Measurements from ENCODE around the gene SDK1. TPM values are rescaled to one million over a fixed set of nuclear protein-coding genes. Genes with fewer than 3 reads are reported as not detected.

SDK1 gene
- total RNA-seq, 1 donor from 2014 or later = 0.34 TPM

DNA sequence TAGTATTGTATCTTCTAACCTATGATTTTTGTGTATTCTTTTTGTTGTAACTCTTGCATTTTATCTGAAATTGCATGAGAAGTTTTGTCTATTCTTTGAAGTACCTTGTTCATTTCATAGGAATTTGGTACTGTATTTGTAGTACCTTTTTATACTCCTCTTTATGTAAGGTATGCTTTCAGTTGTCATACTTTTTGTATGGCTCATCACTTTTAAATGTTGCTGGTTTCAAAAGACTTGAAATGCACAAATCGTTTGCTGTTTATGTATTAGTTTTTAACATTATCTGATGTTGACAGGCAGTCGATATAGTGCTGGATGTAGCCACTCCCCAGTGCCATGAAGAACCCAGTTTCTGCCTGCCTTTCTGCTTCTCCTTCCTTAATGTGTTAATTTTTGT is 158.1 kb downstream of the SDK1 start:
- DNase-seq = no peak

DNA sequence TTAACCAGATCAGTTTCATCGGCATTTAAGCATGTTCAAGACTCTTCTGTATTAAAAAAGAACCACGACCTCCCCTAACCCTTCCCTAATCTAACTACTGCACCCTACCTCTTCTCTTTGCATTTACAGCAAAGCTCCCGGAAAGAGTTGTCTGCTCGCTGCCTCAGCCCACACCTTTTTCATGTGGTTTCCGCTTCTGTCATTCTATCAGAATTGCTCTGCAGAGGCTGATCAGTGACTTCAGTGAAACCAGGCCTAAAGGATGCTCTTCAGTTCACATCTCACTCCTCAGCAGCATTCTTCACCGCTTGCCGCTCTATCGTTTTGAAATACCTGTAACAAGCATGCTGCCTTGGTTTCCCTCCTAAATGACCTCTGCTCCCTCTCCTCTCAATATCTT is 160.9 kb downstream of the SDK1 start:
- DNase-seq = no peak

DNA sequence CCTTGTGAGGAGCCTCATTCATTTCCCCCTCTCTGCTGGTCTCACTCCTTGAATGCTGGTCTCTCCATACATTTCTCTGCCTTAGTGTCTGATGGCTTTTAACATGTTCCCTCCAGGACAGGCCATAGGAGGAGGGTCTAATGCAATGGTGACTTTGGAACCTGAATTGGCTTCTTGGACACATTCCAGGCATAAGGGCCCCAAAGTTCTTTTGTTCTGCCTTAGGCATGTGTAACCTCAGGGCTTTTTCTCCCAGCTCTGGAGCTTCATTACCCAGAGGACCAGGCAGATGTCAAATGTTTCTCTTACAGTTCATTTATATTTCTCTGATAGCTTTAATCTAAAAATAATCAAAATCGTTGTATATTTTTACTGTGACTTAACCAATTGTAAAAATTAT is 162.6 kb downstream of the SDK1 start:
- DNase-seq = no peak

DNA sequence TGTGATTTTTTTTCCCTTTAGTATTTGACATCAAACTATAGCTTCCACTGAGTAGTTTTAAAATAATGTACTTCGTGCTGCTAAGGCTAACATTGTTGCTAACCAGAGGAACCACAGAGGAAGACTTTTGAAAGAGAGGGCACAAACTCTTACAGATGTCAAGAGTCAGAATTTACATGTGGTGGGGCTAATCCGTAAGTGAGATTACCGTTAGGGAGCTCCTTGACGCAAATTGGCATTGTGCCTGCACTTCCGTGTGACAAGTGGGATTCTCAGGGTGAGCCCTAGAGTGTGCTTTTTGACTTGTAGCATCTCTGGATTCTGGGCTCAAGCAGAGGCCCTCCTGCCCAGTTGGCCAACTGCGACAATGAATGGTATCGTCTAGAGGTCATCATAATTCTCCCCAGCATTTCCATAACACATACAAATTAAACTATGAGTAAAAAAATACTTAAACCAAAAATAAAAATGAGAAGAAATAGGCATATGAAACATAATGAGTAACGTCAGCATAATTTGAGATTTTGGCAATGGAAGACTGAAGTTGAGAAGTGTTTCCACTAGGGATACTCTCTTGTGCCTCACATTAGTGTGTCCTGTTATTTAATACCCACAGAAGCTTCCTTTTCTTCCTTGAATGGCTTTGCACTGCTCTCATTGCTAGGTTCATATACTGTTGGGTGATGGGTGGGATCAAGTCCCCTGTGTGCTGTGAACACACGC is 164.0 kb downstream of the SDK1 start:
- DNase-seq = no peak

DNA sequence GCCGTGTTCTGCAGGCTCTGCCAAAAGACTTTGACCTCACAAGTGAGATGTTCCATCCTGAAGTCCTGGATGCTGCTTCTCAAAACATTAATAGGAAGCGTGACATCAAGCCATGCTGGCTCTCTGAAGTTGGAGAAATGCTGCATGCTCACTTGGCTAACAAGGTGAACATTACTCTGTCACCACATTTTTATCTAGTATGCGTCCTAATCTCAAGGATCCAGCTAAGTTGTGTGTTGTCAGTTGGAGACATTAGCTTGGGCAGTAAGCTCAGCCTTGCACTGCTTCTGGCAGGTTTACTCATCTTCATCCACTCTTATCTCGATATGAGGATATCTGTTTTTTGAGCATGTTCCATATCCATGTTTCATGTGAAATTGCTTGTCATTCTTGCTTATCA is 165.2 kb downstream of the SDK1 start:
- no peak for DNase-seq

DNA sequence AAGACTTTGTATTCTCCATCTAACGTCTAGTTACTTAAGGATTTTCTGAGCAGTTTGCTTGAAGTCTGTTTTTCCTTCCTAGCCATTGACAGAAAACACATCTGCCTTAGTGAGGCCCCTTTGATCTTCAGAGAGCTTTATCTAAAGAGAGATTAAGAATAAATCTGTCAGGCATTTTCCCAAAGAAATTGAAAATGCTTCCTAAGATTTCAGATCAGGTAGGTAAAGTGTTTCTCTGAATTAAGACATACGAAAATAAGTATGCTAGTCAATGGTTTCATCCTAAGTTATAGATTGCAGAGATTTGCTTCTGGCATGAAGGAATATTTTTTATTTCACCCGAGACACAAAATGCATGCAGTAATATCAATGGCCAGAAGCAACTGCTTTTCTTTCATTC is 168.6 kb downstream of the SDK1 start:
- DNase-seq = no peak

DNA sequence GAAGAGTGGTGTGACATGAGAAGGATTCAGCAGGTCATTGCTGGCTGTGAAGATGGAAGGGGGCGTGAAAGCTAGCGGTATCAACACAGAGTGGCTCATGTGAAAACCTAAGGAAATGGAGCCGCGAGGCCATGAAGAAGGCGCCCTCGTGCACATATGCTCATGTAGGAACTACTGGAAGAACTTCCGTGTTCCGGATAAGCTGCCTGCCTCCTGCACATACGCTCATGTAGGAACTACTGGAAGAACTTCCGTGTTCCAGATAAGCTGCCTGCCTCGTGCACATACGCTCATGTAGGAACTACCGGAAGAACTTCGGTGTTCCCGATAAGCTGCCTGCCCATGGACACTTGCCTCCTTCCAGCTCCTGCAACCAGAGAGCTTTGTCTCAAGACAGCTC is 179.1 kb downstream of the SDK1 start:
- DNase-seq = no peak

DNA sequence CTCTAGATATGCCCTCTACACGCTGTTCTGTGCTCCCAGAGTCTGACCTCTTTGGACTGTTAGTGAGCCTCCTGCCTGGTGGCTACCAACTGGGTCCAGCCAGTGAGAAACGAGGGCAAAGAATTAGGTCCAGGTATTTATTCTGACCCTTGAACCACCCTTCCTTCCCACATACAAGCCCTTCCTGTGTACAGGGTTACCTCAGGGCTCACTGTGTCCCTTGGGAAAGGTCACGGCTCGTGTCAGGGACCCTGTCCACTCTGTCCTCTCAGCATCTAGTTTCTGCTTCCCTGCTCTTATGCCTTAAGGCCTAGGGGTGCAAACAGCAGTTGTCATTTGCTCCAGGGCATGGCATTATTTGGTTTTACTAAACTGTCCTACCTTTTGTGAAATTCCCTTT is 180.4 kb downstream of the SDK1 start:
- no peak for DNase-seq

DNA sequence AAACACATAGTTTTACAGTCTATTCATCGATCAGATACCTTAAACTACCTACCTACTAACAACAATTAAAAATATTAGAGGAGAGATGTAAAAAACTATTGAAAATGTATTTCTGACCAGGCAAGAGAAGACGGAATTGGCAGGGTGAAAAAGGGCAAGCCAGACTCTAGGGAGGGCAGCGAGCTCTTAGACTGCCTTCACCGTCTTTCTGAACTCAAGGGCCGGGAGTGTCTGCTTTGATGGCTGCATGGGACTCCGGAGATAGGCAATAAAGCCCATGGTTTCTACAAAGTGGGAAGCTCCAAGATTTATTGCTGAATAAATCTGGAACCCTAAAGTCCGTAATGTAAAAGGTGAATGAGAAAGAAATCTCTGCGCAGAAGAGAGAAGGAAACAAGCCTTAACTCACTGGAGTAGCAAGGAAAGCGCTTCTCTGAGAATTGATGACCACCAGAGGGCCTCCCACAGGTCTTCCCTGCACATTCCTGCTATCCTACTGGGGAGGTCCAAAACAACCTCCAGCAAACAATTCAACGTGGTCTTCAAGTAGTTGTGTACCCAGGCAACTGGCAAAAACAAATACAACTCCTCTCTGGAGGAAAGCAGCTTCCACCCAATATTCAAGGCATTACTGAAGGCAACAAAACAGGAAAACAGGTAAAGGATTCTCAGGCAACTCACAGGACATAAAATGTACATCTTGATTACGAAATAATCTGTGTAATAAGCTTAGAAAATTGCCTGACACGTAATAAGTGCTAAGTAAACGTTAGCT is 181.3 kb downstream of the SDK1 start:
- DNase-seq = peak; percentile 66

DNA sequence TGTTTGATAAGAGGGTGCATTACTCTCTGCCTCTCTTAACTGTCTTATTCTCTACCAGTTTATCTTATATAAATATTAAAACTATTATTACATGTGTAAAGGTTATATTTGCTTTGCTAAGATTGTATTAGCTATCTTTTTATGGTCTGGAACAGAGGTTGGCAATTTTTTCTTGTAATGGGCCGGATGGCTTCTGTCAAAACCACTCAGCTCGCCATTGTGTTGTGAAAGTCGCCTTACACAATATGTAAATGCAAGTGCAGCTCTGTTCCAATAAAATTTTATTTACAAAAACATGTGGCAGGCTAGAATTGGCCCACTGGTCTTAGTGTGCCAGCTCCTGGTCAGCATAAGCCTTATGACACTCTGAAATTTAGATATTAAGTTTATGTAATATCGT is 185.8 kb downstream of the SDK1 start:
- no peak for DNase-seq

DNA sequence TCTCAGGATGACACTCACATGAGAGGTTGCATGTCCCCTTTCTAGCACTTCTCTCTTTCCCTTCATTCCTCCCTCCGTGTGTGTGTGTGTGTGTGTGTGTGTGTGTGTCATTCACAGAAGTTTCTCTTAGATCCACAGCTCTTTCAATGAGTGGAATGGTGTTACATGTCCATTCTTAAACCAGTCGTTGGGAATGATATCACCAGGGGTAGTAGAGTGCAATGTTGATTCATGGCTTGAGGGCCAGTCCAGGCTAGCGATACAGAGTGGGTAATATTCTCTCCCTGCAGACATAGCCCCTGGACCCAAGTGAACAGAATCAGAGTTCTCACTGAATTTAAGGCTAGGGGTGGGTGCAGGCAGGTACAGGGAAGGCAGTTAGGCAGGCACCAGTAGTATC is 187.8 kb downstream of the SDK1 start:
- DNase-seq = no peak

DNA sequence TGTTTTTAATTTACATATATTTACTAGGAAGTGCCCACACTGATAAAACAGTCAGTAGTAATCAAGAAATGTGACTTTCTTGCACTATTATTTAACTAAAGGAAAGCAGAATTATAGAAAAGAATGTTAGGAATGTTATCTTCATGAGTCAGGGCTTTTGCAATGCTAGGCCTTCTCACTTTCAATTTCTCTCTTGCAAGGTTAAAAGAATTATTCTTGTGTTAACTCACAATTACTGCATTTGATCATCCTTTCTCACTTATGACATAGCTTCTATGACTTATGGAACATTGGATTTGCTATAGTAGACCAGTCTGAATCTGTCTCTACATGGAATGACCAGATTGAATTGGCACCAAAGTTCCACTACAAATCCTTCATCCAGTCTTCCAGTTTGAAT is 192.4 kb downstream of the SDK1 start:
- DNase-seq = peak; percentile 55

DNA sequence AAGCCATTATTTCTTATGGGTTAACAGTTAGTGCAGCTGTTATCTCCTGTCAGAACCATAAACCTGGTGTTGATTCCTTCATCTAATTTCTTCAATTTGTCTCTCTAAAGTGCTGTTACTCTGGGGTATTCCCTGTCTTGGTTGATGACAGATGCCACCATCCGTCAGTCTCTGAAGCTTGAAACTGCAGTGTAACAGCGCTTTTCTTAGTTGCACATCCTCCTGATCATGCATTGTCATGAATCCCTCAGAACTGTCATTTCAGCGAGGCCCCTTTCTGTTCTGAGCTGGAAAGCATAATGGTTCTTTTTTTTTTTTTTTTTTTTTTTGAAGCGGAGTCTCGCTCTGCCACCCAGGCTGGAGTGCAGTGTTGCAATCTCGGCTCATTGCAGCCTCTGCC is 193.9 kb downstream of the SDK1 start:
- no peak for DNase-seq

DNA sequence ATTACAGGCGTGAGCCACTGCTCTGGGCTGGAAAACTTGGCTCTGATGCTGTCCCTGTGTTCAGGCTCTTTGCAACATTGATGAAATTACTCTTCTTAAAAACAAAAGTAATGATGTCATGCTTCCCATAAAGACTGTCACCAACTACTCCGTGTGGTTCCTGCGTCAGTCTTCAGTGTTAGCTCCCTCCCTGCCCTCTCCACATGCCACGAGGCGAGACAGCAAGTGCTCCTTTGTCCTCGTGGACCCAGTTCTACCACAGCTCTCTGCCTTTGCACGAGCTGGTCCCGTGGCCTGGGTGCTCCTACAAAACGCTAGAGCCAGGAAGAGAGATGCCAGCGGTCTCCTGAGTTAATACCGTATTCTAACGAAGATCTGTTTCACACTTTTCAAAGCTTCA is 194.5 kb downstream of the SDK1 start:
- no peak for DNase-seq

DNA sequence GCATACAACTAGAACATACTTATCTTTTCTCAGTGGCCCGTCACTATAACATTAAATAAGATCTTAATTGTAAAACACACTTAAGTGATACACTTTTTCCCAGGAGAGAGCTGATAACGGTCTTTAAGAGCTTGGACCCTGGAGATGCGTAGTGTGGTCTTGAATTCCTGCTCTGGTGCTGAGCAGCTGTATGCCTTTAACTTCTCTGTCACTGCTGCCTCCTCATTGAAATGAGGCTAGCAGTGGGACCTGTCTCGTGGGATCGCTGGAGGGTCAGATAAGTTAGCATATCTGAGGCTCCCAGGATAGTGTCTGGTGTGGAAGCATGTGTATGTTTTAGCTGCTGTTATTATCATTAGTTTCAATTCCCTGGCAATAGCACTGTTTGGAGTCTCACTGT is 194.9 kb downstream of the SDK1 start:
- no peak for DNase-seq

DNA sequence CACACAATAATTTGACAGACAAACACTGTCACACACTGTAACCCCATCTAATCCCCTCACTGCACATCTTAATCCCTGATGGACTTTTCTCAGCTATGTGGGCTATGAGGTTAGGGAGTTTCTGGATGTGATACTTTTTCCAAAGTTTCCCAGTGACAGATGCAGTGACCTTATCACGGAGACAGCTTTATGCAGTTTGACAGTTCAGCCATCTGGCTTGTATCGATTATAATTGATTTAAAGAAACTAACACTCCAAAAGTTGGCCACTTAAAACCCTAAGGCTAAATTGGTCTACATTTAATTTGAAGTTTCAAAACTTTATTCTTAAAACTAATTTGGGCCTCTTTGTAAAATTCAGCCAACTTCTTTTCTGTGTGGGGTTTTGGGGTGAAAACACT is 196.7 kb downstream of the SDK1 start:
- no peak for DNase-seq

DNA sequence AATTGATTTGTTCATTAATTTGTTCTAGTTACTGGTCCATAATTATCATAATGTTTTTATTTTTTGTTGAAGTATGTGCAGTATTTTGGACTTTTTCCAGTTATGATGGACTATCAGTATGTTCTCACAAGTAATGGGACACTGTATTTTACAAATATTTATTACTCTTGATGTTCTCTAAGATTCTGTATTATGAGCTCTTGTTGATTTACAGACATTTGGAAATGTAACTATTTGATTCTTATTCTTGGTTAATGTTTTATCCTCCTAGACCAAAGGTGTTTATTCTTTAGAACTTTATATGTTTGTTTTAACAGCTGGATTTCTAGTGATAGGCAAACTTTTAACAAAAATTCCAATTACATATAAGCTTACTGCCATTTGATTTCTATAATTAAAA is 200.6 kb downstream of the SDK1 start:
- DNase-seq = no peak

DNA sequence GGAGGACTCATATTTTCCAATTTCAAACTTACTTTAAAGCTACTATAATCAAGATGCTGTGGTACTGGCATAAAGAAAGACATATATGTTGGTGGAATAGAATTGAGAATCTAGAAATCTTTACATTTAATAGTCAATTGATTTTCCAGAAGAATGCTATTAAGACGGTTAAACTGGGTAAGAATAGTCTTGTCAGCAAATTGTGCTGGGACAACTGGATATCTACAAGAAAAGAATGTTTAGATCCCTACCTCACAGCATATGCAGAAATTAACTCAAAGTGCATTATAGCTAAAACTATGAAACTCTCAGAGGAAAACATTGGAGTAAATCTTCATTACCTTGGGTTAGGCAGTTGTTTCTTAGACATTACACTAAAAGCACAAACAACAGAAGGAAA is 203.3 kb downstream of the SDK1 start:
- DNase-seq = no peak

DNA sequence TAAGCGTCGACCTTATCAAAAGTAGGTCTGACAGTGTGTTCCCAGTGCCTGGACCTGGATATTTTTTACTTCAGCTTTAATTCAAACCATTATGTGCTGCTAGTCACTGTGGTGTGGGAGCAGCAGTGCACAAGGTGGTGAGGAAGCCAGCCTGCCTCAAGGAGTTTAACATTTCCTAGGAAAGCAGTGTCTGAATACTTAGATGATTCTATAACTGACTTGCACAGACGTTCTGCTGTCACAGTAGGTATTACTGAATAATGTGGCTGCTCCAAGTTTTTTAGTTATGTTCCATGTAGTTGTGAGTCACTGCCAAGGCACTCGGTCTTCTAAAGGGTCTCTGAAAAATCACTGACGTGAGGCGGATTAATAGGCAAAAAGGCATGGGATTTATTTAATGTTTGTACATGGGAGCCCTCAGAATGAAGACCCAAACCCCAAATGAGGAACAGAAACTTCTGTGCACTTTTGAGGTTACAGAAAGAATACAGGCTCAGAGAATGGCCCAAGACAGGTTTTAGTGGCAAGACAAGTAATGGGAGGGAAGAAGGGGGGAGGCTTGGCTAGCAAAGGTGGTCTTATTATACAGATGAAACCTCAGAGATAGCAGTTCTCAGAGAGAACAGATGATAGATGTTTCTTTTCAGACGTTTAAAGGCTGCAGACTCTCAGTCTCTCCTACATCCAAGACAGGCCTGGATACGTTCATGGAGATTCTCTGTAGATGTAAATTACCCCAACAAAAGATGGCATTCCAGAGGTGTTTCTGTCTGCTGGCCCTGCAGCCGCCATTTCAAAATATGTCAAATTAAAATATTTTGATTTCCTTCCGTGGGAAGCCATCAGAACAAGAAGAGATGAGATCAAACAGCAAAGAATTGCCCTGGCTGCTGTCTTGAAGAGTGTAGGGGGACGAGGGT is 209.3 kb downstream of the SDK1 start:
- DNase-seq = no peak

DNA sequence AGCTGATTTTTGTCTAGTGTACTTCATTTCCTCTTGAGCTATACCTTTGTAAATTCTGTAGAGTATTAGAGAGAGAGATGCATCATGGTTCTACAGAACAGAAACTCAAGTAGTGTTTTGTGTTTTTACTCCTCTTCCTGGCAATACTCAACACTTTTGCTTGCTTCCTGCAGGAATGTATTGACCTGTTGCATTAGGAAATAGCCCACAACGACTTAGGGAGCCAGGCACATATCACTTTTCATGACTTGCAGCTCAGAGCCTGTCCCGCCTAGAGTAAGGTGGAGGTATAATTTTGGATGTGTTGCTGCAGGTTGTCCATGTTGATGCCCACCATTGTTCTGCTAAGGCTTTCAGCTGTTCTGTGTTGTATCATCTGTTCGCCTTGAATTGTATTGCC is 216.3 kb downstream of the SDK1 start:
- no peak for DNase-seq

DNA sequence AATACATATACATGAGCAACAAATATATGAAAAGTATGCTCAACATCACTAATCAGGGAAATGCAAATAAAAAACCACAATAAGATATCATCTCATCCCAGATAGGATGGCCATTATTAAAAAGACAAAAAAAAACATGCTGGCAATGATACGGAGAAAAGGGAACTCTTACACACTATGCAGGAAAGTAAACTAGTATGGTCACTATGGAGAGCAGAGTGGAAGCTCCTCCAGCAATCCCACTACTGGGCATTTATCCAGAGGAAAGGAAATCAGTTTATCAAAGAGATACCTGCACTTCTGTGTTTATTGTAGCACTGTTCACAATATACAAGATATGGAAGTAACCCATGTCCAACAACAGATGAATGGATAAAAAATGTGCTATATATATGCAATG is 217.5 kb downstream of the SDK1 start:
- no peak for DNase-seq

DNA sequence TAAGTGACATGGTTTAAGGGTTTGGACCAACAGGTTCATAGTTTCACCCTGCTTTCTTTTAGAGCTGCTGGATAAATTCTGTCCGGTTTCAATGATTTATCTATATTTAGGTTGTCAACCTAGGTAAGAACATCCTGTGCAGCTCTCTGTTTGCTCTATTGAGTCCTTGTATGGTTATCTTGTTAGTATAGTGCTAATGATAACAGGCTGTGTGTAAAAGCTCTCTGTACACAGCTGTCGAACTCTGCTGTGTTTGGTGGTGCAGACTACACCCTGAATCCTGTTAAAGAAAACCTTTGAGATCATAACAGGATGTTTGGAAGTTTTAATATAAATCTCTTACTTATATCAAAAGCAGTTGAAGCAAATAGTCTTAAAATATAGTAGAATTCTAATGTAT is 219.2 kb downstream of the SDK1 start:
- DNase-seq = no peak

DNA sequence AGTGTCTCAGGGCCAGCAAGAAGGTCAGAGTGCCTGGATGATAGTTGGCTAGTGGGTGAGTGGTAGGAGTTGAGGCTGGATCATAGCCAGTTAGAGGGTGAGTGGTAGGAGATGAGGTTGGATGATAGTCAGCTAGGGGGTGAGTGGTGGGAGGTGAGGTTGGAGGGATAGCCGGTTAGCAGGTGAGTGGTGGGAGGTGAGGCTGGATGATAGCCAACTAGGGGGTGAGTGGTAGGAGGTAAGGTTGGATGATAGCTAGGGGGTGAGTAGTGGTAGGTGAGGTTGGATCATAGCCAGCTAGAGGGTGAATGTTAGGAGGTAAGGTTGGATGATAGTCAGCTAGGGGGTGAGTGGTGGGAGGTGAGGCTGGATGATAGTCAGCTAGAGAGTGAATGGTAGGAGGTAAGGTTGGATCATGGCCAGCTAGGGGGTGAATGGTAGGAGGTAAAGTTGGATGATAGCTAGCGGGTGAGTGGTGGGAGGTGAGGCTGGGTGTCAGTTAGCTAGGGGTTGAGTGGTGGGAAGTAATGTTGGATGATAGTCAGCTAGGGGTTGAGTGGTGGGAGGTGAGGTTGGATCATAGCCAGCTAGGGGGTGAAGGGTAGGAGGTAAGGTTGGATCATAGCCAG is 226.6 kb downstream of the SDK1 start:
- DNase-seq = no peak

Data from dermis blood vessel endothelial cell (primary cell).